Lung (tissue), 12 donors: ENCODE data around the gene LBP. TPM values are rescaled to one million over a fixed set of nuclear protein-coding genes. Genes with fewer than 3 reads are reported as not detected.

Source experiments
- ATAC-seq: fragments of 200-7000 bp; cut with Tn5 transposase; one replicate; pipeline ENCODE4 v1.9.1; 2020; ENCODE audit warnings: moderate number of reproducible peaks; ENCODE audit not compliant: insufficient read depth, low FRiP score
- DNase-seq, 3 donors: peaks; one replicate each; pipeline ENCODE4 v3.0.0-alpha.2; 2013 to 2017
- H3K27ac ChIP-seq, 2 donors: one replicate each; pipeline ENCODE4 v1.5.1; 2013; ENCODE audit warnings: mild to moderate bottlenecking in 2 of 2, moderate library complexity in 2 of 2, control low read depth in 1 of 2, inconsistent platforms in 1 of 2, low read depth in 1 of 2, low read length in 1 of 2
- H3K27me3 ChIP-seq, 3 donors: one replicate each; pipeline ENCODE4 v1.5.1; 2013; ENCODE audit warnings: low read length in 2 of 3; ENCODE audit not compliant: control insufficient read depth in 3 of 3, insufficient read depth in 3 of 3
- H3K36me3 ChIP-seq, 4 donors: one replicate each; pipeline ENCODE4 v1.5.1; 2013; ENCODE audit warnings: low read length in 4 of 4, mild to moderate bottlenecking in 1 of 4, moderate library complexity in 1 of 4; ENCODE audit not compliant: control insufficient read depth in 4 of 4, insufficient read depth in 4 of 4
- H3K4me1 ChIP-seq, 5 donors: one replicate each; pipeline ENCODE4 v1.5.1; 2013; ENCODE audit warnings: low read length in 5 of 5, mild to moderate bottlenecking in 2 of 5, moderate library complexity in 1 of 5; ENCODE audit not compliant: control insufficient read depth in 5 of 5, insufficient read depth in 5 of 5
- H3K4me3 ChIP-seq: one replicate; pipeline ENCODE4 v1.5.1; 2013; ENCODE audit warnings: mild to moderate bottlenecking, control low read depth, moderate library complexity
- H3K9ac ChIP-seq, 2 donors: one replicate each; pipeline ENCODE4 v1.5.1; 2013; ENCODE audit warnings: low read length in 2 of 2, control low read depth in 1 of 2; ENCODE audit not compliant: insufficient read depth in 1 of 2
- H3K9me3 ChIP-seq, 4 donors: one replicate each; pipeline ENCODE4 v1.5.1; 2013; ENCODE audit warnings: low read length in 3 of 4, mild to moderate bottlenecking in 1 of 4, moderate library complexity in 1 of 4; ENCODE audit not compliant: control insufficient read depth in 4 of 4, insufficient read depth in 3 of 4
- WGBS, 2 donors: extraction: QIAGEN DNeasy Blood & Tissue Kit; methylation state at CpG; one replicate each; pipeline ENCODE4 v1.1.7; 2013; 5-methylcytosine and 5-hydroxymethylcytosine counted together
- polyA plus RNA-seq, 2 donors: library from polyadenylated mRNA; stranded (reverse); fragments of 200-250 nt; gene quantifications; one replicate each; pipeline ENCODE4 v1.2.1, GENCODE V29; 2013
- total RNA-seq, 2 donors: library from RNA; depleted of rRNA in 1 of 2; stranded (reverse); fragments of >200 nt in 1 of 2; gene quantifications; one replicate each; pipeline ENCODE4 v1.2.1, GENCODE V29; 2014 to 2021
- TF ChIP-seq, protein P1 (sequence below): IDR thresholded peaks from 2 replicates; pipeline ENCODE4 v1.5.1; 2012; ENCODE audit warnings: mild to moderate bottlenecking; ENCODE audit errors: control extremely low read depth, extremely low read depth
- donor health status: control.
- donor health status: control.
- donor health status: Bipolar disorder and iron deficiency.
- donor health status: healthy.
- donor health status: DM: yes; HTN: yes; CAD: no.

The LBP gene
- total and polyA plus RNA-seq, 4 donors: 0.30 to 4.8 (median 0.98) TPM; not detected in 1

DNA sequence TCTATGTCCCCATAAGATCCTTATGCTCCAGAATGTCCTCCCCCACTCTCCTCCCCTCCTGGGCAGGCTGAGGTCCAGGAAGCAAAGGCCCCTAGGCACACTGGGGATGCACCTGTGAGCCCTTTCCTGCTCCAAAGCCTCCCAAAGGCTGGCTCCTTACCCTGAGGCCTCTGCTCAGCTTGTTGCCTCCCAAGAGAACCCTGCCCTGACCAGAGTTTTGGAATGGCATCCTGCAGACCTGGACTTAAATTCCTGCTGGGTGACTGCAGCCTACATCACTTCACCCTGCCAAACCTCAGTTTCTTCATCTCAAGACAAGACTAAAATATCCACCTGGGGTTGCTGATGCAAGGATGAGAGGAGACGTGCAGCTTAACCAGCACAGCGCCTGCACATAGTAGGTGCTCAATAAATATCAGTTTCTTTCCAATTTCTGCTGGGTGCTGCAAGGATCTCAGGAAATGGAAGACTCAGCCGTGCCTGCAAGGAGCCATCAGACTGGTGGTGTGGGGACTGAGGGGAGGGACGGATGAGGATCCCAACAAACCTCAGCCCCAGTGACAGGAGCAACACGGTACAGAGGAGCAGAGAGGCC, 2.1 kb upstream of the LBP start:
- TF ChIP-seq, protein P1, sequence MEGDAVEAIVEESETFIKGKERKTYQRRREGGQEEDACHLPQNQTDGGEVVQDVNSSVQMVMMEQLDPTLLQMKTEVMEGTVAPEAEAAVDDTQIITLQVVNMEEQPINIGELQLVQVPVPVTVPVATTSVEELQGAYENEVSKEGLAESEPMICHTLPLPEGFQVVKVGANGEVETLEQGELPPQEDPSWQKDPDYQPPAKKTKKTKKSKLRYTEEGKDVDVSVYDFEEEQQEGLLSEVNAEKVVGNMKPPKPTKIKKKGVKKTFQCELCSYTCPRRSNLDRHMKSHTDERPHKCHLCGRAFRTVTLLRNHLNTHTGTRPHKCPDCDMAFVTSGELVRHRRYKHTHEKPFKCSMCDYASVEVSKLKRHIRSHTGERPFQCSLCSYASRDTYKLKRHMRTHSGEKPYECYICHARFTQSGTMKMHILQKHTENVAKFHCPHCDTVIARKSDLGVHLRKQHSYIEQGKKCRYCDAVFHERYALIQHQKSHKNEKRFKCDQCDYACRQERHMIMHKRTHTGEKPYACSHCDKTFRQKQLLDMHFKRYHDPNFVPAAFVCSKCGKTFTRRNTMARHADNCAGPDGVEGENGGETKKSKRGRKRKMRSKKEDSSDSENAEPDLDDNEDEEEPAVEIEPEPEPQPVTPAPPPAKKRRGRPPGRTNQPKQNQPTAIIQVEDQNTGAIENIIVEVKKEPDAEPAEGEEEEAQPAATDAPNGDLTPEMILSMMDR: no peak
- Histone ChIP-seq H3K9ac (no peak overlapping the region), H3K4me3 (no peak overlapping the region), H3K9me3 (no peaks in the 10 kb centered on the region), H3K36me3 (no peaks in the 10 kb centered on the region), H3K4me1 (peaks cover 0 to 22% (median 0%) of the 10 kb centered on the region in 5 donors), H3K27ac (no peak overlapping the region), H3K27me3 (no peaks in the 10 kb centered on the region)
- ATAC-seq (no peak), DNase-seq (no peak)
- WGBS, 2 donors: 86 to 90% methylated on average over 5 of the region's 5 CpGs

DNA sequence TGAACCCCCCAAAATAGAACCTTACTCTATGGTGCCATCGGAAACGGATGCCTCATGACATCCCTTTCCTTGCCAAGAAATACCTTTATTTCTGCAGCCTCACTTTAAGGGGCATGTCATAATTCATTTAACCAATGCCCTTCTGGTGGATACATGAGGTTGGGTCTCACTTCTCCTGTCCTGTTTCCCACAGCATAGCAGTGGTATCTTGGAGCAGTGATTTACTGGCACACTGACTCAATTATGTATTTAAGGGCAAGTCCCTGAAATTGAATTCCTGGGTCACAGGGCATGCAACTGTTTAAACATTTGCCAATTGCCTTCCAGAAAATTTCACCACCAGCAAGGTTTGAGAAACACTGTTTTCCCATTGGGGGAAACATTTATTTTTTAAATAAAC, 639 bp upstream of the LBP start:
- Histone ChIP-seq H3K27me3 (no peaks in the 10 kb centered on the region), H3K36me3 (no peaks in the 10 kb centered on the region), H3K9ac (no peak overlapping the region), H3K27ac (no peak overlapping the region), H3K4me3 (no peak overlapping the region), H3K4me1 (peaks cover 0 to 22% (median 0%) of the 10 kb centered on the region in 5 donors), H3K9me3 (no peaks in the 10 kb centered on the region)
- TF ChIP-seq, protein P1: no peak
- DNase-seq (no peak), ATAC-seq (no peak)
- WGBS, 2 donors: 23 to 79% methylated on average over 2 of the region's 2 CpGs

DNA sequence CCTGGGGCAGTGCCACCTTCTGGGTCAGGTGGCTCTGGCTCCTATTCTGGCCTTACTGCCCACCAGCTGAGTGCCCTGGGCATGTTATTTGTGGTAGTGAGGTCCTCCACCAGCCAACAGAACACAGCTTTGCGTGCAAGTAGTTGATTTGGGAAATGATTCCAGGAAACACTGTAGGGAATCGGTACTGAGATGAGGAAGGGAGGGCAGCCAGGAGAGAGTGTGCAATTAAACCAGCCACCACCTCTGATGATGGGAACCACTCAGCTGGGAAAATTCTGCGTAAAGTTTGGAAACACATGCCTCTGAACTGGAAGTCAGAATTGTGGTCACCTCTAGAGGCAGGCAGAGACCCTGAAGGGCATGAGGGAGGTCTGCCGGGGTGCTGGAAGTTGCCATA, 459 bp downstream of the LBP start:
- no peaks in the 10 kb centered on the region for H3K36me3 ChIP-seq
- 75 to 89% methylated on average over 4 of the region's 4 CpGs for WGBS, 2 donors
- ATAC-seq (no peak), DNase-seq (no peak)
- H3K4me3 ChIP-seq: no peak overlapping the region
- H3K4me1 ChIP-seq: peaks cover 0 to 29% (median 0%) of the 10 kb centered on the region in 5 donors
- TF ChIP-seq, protein P1: no peak
- no peak overlapping the region for H3K9ac ChIP-seq
- H3K27ac ChIP-seq: no peak overlapping the region
- no peaks in the 10 kb centered on the region for H3K27me3 ChIP-seq
- H3K9me3 ChIP-seq: no peaks in the 10 kb centered on the region

DNA sequence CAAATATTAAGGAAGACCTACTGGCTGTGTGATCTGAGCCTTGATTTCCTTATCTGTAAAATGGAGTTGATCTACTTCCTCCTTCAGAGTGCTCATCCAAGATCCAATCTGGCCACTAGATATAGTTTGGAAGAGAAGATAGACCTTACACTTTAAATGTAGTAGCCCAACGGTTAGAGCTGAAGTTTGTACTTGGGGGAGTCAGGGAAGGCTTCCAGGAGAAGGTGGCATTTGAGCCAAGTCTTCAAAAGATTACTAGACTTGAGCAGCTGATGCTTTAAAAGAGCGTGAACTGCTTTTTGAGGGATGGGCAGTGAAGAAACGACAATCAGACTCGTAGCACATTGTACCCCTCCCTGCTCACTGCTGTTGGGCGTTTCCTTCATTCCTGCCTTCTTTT, 3.6 kb downstream of the LBP start:
- Histone ChIP-seq H3K4me3 (no peak overlapping the region), H3K27me3 (no peaks in the 10 kb centered on the region), H3K27ac (no peak overlapping the region), H3K9me3 (no peaks in the 10 kb centered on the region), H3K4me1 (peaks cover 0 to 22% (median 0%) of the 10 kb centered on the region in 5 donors), H3K9ac (no peak overlapping the region), H3K36me3 (no peaks in the 10 kb centered on the region)
- TF ChIP-seq, protein P1: no peak
- DNase-seq (no peak), ATAC-seq (no peak)
- 72 to 90% methylated on average over 5 of the region's 5 CpGs for WGBS, 2 donors
